PC-3 (cell line): ENCODE data around the gene MAPK9.

Experiments
- EZH2phosphoT487 ChIP-seq: fragments of 300-600 bp; sonication (generic); IDR thresholded peaks from 2 replicates; pipeline ENCODE4 v1.6.1; 2018; ENCODE audit warnings: mild to moderate bottlenecking, antibody characterized with exemption, low read length, borderline replicate concordance
- TF ChIP-seq, protein P1 (sequence below): fragments of 300-600 bp; sonication (generic); conservative IDR thresholded peaks from 2 replicates; pipeline ENCODE4 v1.5.1; 2017; ENCODE audit warnings: antibody characterized with exemption, low read depth, mild to moderate bottlenecking, low read length

DNA sequence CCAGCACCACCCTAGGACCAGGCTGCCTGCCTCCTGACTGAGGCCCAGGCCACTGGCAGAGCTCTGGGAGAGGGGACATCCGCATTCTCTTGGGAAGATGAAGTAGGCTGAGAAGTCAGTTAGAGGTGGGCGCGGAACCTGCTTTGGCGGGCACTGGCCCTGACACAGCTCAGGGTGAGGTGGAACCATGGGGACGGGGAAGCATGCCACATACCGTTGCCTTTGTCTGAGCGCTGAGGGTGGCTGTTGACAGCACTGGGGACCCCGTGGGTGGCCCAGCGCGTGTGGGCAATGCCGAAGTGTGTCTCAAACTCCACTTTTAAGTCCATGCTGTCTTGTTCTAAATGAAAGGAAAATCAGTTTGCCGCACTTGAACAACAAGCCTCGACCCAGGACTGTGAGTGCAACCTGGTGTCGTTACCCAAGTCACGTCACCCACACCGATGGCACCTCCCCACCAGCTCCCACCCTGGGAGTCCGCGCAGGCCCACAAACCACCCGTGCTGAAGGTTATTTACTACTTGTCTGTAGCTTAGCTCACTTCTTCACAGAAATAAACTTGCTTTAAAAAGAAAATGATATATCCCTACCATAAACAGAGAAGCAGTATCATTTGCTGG lies 43.8 kb upstream of the MAPK9 start:
- no peak for TF ChIP-seq EZH2phosphoT487
- TF ChIP-seq, protein P1, sequence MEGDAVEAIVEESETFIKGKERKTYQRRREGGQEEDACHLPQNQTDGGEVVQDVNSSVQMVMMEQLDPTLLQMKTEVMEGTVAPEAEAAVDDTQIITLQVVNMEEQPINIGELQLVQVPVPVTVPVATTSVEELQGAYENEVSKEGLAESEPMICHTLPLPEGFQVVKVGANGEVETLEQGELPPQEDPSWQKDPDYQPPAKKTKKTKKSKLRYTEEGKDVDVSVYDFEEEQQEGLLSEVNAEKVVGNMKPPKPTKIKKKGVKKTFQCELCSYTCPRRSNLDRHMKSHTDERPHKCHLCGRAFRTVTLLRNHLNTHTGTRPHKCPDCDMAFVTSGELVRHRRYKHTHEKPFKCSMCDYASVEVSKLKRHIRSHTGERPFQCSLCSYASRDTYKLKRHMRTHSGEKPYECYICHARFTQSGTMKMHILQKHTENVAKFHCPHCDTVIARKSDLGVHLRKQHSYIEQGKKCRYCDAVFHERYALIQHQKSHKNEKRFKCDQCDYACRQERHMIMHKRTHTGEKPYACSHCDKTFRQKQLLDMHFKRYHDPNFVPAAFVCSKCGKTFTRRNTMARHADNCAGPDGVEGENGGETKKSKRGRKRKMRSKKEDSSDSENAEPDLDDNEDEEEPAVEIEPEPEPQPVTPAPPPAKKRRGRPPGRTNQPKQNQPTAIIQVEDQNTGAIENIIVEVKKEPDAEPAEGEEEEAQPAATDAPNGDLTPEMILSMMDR, result no peak
